GM10248 (cell line): Measurements from ENCODE around the gene BRINP2.

Source experiments
- CTCF ChIA-PET: fragments of 300-600 bp; sonication (Branson Sonifier 250); formaldehyde crosslinking; extraction: SDS; loops from one replicate; lab custom pipeline; 2021; ENCODE audit warnings: antibody characterized with exemption; lab: Yijun Ruan, JAX
- POLR2A ChIA-PET: fragments of 350-650 bp; sonication (Branson Sonifier 250); formaldehyde crosslinking; extraction: SDS; loops from one replicate; lab custom pipeline; 2020; ENCODE audit warnings: antibody characterized with exemption; lab: Yijun Ruan, JAX
- DNase-seq: peaks from one replicate; pipeline ENCODE4 v3.0.0; 2012; ENCODE audit errors: extremely low spot score
- TF ChIP-seq, protein P1 (sequence below): IDR thresholded peaks from 2 replicates; pipeline ENCODE4 v1.5.1; 2012; ENCODE audit warnings: mild to moderate bottlenecking, low read depth; ENCODE audit errors: extremely low read depth, missing control alignments, control extremely low read depth

The BRINP2 gene

DNA sequence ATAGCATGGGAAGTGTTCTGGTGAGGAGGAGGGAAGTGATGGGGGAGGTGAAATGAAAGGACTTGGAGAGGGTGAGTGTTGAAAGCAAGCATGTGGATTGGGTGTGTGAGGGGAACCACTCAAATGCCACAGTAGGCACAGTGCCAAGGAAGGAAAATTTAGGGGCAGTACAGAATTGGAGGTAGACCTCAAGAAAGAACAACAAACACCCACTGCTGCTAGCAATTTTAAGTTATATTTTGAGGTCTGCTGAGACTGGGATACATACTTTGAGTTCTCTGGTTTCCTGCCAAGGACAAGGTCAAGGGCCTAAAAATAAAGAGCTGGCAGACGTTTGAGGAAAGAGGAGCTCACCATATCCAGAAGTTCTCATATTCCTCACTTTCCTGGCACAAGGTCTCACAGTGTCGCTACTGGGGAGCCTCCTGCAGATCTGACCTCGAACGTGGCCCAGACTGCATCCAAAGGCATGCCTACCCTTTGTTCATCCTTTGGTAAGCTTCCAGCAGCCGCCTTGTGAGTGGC is 104.0 kb downstream of the BRINP2 start:
- TF ChIP-seq, protein P1, sequence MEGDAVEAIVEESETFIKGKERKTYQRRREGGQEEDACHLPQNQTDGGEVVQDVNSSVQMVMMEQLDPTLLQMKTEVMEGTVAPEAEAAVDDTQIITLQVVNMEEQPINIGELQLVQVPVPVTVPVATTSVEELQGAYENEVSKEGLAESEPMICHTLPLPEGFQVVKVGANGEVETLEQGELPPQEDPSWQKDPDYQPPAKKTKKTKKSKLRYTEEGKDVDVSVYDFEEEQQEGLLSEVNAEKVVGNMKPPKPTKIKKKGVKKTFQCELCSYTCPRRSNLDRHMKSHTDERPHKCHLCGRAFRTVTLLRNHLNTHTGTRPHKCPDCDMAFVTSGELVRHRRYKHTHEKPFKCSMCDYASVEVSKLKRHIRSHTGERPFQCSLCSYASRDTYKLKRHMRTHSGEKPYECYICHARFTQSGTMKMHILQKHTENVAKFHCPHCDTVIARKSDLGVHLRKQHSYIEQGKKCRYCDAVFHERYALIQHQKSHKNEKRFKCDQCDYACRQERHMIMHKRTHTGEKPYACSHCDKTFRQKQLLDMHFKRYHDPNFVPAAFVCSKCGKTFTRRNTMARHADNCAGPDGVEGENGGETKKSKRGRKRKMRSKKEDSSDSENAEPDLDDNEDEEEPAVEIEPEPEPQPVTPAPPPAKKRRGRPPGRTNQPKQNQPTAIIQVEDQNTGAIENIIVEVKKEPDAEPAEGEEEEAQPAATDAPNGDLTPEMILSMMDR = no peak
- no peak for DNase-seq
- CTCF ChIA-PET = interaction anchor here (1.3 to 5.0 kb wide), 2 partner anchors 18 to 25 kb away, joined by 3 to 25 read pairs; no protein-coding TSS in a partner anchor
- POLR2A ChIA-PET = no interaction called here

DNA sequence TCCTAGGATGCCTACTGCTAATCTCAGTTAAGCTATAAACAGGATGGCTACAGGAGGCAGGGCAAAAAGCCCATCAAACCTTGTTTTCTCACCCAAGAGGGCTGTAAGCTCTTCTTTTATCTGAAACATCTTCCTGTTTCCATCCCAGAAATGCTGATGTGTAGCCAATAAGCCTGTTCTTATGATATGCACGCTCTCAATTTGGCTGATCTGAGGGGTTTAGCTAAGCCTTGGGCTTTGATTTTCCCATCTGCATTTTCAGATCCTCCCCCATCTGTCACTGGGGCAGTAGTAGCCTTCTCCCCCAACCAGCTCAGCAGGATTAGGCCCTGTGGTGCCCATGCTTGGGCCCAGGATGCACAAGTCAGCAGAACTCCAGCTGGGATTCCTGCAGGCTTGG is 105.0 kb downstream of the BRINP2 start:
- no peak for DNase-seq
- TF ChIP-seq, protein P1 = no peak
- CTCF ChIA-PET = interaction anchor here (1.1 to 5.0 kb wide), 3 partner anchors 12 to 24 kb away, joined by 3 to 25 read pairs (median 3); no protein-coding TSS in a partner anchor
- POLR2A ChIA-PET = no interaction called here

DNA sequence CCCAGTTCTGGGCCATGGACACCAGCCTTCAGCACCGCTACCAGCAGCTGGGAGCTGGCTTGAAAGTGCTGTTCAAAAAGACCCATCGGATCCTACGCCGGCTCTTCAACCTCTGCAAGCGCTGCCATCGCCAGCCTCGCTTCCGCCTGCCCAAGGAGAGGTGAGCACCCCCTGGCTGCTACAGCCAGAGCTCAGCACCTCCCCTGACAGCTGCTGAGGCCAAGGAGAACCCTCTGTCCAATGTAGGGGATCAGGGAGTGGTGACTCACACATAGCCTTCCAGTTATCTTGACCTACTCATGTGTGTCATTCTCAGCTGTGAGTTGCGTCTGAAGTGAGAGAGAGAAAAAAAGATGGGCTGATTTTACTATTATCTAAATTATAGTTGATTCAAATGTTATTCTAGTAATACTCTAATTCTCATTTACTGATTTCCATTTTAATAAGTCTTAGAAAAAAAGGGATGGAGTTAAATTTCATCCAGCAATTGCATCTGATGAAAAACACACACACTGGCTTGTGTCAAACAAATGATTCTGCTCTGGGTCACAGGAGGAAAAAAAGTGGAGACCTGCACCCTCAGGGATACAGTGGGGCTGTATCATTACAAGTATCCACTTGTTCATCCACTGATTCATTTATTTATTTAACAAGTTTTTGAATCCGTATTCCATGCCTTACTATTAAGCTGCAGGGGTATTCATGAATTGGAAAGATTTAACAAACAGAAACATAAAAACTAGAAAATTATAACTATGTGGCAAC is 108.0 kb downstream of the BRINP2 start:
- POLR2A ChIA-PET = no interaction called here
- TF ChIP-seq, protein P1 = no peak
- CTCF ChIA-PET = interaction anchor here (1.0 to 1.8 kb wide), 4 partner anchors 9 to 23 kb away, joined by 3 to 6 read pairs (median 4); no protein-coding TSS in a partner anchor
- no peak for DNase-seq

DNA sequence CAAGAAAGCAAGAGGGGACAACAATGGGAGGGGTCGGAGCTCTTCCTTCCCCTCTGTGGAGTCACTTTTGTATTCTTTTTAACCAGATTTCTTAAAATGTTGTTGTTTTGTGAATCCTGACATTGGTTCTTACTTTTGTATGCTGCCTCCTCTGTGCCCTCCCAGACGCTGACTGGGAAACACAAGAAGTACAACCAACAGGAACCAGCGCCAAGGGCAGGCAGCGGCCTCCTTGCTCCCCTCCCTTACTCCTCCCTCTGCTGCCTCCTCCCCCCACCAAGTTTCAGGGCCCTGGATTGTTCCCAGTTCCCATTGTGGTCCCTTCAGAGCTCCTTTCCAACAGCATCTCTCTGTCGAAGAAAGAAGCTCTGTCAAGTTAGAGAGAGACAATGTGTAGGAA is 111.1 kb downstream of the BRINP2 start:
- ChIA-PET CTCF (interaction anchor here (0.8 to 1.9 kb wide), 4 partner anchors 9 to 50 kb away, joined by 3 to 9 read pairs (median 4); no protein-coding TSS in a partner anchor), POLR2A (no interaction called here)
- no peak for DNase-seq
- TF ChIP-seq, protein P1 = no peak

DNA sequence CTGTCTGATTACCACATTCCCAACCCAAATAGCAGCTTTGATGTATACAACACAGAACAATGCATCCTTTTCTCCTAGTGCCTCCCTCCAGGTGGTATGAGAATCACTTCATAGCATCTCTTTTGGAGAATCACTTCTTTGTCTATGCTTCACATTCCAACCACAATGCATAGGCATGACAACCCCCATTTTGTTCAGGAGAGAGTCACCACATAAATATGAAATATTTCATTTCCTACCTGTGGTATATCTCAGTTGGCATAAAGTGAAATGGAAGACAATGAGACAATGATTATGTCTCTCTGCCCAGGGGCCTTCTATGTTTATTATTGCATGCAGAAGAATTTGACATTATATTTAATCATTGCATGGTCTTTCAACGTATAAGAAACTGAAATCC is 112.2 kb downstream of the BRINP2 start:
- no peak for DNase-seq
- ChIA-PET POLR2A (no interaction called here), CTCF (interaction anchor here (1.3 kb wide), 1 partner anchor 51 kb away, joined by 3 read pairs; no protein-coding TSS in a partner anchor)
- TF ChIP-seq, protein P1 = no peak

DNA sequence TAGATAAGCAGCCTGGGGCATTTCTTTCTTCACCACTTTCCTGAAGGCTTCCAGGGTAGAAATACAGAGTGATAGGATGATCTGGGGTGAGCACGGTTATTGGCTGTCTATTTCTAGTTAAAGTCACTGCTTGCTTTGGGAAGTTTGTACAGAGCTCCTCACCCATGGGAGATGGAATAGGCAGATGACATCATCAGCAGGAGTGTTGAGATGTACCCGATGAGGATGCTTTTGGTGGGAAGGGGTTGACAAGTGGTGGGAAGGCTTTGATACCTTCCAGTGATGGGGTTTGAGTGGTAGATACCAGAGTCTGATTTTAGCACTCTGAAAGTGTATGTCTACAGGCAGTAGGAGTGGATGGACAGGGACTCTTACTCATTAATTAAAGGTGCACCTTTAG is 112.6 kb downstream of the BRINP2 start:
- TF ChIP-seq, protein P1 = no peak
- CTCF ChIA-PET = no interaction called here
- POLR2A ChIA-PET = no interaction called here
- DNase-seq = no peak
